ENCODE measurements around the gene ARHGAP35. TPM values are rescaled to one million over a fixed set of nuclear protein-coding genes. Genes with fewer than 3 reads are reported as not detected.

The ARHGAP35 gene
- total and polyA plus RNA-seq, 10 of the 15 experiments (the other 5 are each of a cell fraction or from before 2014, with no cell fraction given) = 0.85 to 29.9 (median 11.5) TPM

DNA sequence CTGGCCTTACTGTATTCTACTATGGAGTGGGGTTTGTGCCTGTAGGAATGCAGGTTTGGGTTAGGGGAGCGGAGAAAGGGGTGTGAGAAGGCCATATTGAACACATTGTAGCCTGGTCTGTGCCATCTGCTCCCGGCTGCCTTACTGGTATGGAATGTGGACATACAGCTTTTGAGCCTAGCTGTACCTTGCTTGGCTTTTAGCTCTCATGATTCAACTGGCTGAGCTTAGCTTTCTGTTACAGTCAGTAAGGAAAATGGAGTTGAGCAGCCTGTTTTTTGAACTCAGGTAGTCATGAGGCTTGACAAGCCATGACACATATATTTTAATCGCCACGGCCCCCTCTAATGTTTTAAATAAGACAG is 41.6 kb downstream of the ARHGAP35 start (continued):
- TF ChIP-seq, protein P1, sequence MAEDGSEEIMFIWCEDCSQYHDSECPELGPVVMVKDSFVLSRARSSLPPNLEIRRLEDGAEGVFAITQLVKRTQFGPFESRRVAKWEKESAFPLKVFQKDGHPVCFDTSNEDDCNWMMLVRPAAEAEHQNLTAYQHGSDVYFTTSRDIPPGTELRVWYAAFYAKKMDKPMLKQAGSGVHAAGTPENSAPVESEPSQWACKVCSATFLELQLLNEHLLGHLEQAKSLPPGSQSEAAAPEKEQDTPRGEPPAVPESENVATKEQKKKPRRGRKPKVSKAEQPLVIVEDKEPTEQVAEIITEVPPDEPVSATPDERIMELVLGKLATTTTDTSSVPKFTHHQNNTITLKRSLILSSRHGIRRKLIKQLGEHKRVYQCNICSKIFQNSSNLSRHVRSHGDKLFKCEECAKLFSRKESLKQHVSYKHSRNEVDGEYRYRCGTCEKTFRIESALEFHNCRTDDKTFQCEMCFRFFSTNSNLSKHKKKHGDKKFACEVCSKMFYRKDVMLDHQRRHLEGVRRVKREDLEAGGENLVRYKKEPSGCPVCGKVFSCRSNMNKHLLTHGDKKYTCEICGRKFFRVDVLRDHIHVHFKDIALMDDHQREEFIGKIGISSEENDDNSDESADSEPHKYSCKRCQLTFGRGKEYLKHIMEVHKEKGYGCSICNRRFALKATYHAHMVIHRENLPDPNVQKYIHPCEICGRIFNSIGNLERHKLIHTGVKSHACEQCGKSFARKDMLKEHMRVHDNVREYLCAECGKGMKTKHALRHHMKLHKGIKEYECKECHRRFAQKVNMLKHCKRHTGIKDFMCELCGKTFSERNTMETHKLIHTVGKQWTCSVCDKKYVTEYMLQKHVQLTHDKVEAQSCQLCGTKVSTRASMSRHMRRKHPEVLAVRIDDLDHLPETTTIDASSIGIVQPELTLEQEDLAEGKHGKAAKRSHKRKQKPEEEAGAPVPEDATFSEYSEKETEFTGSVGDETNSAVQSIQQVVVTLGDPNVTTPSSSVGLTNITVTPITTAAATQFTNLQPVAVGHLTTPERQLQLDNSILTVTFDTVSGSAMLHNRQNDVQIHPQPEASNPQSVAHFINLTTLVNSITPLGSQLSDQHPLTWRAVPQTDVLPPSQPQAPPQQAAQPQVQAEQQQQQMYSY (CRISPR knock-in tag; IDR thresholded peaks at IDR 0.05) = no peak
- no peak for TF ChIP-seq RFX5 (IDR thresholded peaks at IDR 0.05; ENCODE audit: low read depth, low read length)

DNA sequence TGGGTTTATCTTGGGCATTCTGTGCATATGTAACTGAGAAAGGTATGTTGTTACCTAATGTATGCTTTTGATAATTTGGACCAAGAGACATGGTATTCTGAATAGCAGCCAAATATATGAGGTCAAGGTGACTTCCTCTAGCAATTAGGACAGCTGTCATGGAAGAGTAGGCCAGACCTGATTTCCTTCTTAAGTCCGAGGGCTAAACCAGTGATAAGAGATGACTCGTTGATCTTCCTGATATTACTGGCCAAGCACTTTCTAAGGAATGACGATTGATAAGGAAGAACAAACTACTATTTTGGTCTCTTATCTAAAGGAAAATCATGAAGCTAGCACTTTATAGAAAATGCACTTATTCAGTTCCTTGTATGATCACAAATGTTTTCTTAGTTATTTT is 42.7 kb downstream of the ARHGAP35 start:
- BruUV-seq (replicated peaks) = no TSS peak
- no peak for TF ChIP-seq TARDBP (IDR thresholded peaks at IDR 0.05; ENCODE audit: borderline replicate concordance)
- TF ChIP-seq TCF7 (IDR thresholded peaks at IDR 0.05; ENCODE audit: borderline replicate concordance) = no peak
- ATAC-seq = no peak
- intact Hi-C loops (cut with micrococcal nuclease; ENCODE audit: unreplicated experiment) = no loop called here
- RAD21 ChIA-PET (ENCODE audit: unreplicated experiment) = no interaction called here
- peaks cover 11% of the 10 kb centered on the region; the same call in 1 of the 2 replicates for H4K20me1 ChIP-seq (ENCODE audit: control insufficient read depth, insufficient read depth)
- no peak overlapping the region for H3K4me2 ChIP-seq (ENCODE audit: control insufficient read depth, insufficient read depth)
- peaks cover 12% of the 10 kb centered on the region for H3K79me2 ChIP-seq (ENCODE audit: control insufficient read depth, insufficient read depth, low read length)
- POLR2A ChIA-PET = no interaction called here
- in situ Hi-C loops (cut with MboI) = no loop called here
- SMC1A ChIA-PET (ENCODE audit: uncharacterized antibody, unreplicated experiment) = interaction anchor here (0.7 kb wide), 1 partner anchor 12 kb away, joined by 4 read pairs; no protein-coding TSS in a partner anchor
- H3K4me3 ChIP-seq = no peak overlapping the region
- no peaks in the 10 kb centered on the region for H3K27me3 ChIP-seq (replicated peaks in 1 of 2; ENCODE audit: control insufficient read depth in 2 of 2, insufficient read depth in 2 of 2, low read length in 1 of 2)
- no peaks in the 10 kb centered on the region for H3K9me3 ChIP-seq (replicated peaks; ENCODE audit: control insufficient read depth, insufficient read depth, low read length)
- no peak overlapping the region for H2AFZ ChIP-seq (ENCODE audit: control insufficient read depth, low read depth, low read length)
- H3K4me1 ChIP-seq (ENCODE audit: control insufficient read depth, insufficient read depth, low read length) = no peaks in the 10 kb centered on the region; the same call in 1 of the 2 replicates
- 24% methylated on average over 3 of the region's 3 CpGs for WGBS (ENCODE audit: insufficient coverage, insufficient replicate concordance, low lambda C conversion rate, missing lambda C conversion rate)
- H3K36me3 ChIP-seq (ENCODE audit: control insufficient read depth in 2 of 2, insufficient read depth in 2 of 2, low read length in 1 of 2) = no peaks in the 10 kb centered on the region
- no peak for FAIRE-seq
- no peak overlapping the region for H3K27ac ChIP-seq (ENCODE audit: control insufficient read depth, insufficient read depth)
- CTCF ChIA-PET = interaction anchor here (0.6 kb wide), 1 partner anchor 10 kb away, joined by 3 read pairs; no protein-coding TSS in a partner anchor
- DNase-seq (ENCODE audit: low read depth, low spot score) = no peak
- H3K9ac ChIP-seq (ENCODE audit: control insufficient read depth, insufficient read depth, low read length) = no peak overlapping the region

Measured in GM12878 (cell line).